NCI-H1105 (cell line): ENCODE measurements around the gene SLC22A25.
"Not testable (repeated sequence)": the region's sequence is repeated elsewhere in the genome, so short reads cannot be mapped to it uniquely, and the experiment has no call there.

ENCODE experiments used
- DNase-seq: peaks from one replicate; lab custom pipeline; 2025; lab: John Stamatoyannopoulos, UW

Gene SLC22A25

DNA sequence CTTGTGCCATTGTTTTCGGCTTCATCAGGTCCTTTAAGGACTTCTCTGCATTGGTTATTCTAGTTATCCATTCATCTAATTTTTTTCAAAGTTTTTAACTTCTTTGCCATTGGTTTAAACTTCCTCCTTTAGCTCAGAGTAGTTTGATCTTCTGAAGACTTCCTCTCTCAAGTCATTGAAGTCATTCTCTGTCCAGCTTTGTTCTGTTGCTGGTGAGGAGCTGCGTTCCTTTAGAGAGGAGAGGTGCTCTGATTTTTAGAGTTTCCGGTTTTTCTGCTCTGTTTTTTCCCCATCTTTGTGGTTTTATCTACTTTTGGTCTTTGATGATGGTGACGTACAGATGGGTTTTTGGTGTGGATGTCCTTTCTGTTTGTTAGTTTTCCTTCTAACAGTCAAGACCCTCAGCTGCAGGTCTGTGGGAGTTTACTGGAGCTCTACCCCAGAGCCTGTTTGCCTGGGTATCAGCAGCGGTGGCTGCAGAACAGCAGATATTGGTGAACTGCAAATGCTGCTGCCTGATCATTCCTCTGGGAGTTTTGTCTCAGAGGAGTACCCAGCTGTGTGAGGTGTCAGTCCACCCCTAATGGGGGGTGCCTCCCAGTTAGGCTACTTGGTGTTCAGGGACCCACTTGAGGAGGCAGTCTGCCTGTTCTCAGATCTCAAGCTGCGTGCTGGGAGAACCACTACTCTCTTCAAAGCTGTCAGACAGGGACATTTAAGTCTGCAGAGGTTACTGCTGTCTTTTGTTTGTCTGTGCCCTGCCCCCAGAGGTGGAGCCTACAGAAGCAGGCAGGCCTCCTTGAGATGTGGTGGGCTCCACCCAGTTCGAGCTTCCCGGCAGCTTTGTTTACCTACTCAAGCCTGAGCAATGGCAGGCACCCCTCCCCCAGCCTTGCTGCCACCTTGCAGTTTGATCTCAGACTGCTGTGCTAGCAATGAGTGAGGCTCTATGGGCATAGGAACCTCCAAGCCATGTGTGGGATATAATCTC is 7.6 kb downstream of the SLC22A25 start:
- DNase-seq = not testable (repeated sequence)

GRCh38 chr11:63229815-63230214 is 13.6 kb downstream of the SLC22A25 start:
- no peak for DNase-seq

DNA sequence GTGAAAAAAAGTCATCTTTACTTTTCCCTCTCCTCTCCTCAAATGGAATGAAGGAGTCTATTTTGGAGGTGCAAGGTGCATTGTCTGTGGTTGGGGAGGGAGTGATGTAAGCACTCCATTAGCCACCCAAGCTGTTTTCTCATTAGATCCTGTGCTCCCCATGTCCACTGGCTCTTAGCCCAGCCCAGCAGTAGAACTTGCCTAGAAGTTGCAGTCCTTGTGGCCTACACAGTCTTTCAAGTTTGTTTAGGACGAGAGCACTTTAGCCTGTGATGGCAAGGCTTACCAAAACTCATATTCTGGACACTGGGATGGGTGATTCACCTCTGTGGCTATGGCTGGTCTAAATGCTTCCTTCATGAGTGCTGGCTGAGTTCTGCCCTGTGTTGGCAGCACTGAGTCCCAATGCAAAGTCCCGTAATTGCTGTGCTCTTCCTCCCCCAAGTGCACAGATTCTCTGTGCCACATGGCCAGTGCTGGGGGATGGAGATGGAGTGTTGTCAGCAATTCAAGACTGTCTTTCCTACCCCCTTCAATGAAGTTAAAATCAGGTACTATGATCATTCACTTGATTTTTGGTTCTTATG is 15.8 kb downstream of the SLC22A25 start:
- DNase-seq = no peak

DNA sequence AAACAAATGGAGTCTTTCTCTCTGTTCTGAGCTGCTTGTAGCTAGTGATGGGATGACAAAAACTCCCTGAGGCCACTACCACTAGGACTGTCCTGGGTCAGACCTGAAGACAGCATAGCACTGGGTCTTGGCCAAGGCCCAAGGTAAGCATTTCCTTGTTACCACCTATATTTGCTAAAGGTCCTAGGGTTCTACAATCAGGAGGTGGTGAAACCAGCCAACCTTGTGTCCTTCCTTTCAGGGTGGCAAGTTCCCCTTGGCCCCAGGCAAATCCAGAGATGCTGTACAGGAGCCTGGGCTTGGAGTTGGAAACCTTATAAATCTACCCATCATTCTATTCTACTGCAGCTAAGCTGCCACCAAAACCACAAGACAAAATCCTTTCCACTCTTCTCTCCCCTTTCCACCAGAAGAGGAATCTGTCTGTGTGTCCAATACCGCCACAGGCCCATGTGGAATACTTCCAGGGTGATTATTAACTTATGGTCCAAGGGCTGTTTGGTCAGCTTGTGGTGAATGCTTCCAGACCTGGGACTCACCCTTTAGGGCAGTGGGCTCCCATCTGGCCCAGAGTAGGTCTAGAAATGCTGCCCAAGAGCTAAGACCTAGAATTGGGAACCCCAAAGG is 16.8 kb downstream of the SLC22A25 start:
- DNase-seq = no peak

GRCh38 chr11:63214093-63214492 is 29.3 kb downstream of the SLC22A25 start:
- no peak for DNase-seq

- DNase-seq = no peak
These were observed 30.7 kb downstream of the SLC22A25 start for GRCh38 chr11:63212742-63213141.

GRCh38 chr11:63210111-63210510 is 33.3 kb downstream of the SLC22A25 start:
- DNase-seq = no peak
